Measurements from ENCODE around the gene MZT2A.
"Not testable (repeated sequence)": the region's sequence is repeated elsewhere in the genome, so short reads cannot be mapped to it uniquely, and the experiment has no call there.

DNA sequence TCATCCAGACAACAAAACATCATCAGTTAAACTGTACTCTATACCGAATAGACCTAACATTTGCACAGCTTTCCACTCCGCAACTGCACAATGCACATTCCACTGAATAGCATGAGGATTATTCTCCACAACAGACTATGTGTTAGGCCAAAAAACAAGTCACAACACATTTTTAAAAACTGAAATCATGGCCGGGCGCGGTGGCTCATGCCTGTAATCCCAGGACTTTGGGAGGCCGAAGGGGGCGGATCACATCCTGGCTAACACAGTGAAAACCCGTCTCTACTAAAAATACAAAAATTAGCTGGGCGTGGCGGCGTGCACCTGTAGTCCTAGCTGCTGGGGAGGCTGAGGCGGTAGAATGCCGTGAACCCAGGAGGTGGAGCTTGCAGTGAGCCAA is 46.7 kb upstream of the MZT2A start:
- TF ChIP-seq POLR2A (IDR thresholded peaks at IDR 0.05; ENCODE audit: low read length); GATA1 (IDR thresholded peaks at IDR 0.05; ENCODE audit: low read depth, low read length): not testable (repeated sequence)
